Lung (tissue), 12 donors: ENCODE data around the gene TOM1L1. TPM values are rescaled to one million over a fixed set of nuclear protein-coding genes. Genes with fewer than 3 reads are reported as not detected.

Experiments used
- ATAC-seq: fragments of 200-7000 bp; cut with Tn5 transposase; one replicate; pipeline ENCODE4 v1.9.1; 2020; ENCODE audit warnings: moderate number of reproducible peaks; ENCODE audit not compliant: insufficient read depth, low FRiP score
- DNase-seq, 3 donors: peaks; one replicate each; pipeline ENCODE4 v3.0.0-alpha.2; 2013 to 2017
- H3K27ac ChIP-seq, 2 donors: one replicate each; pipeline ENCODE4 v1.5.1; 2013; ENCODE audit warnings: mild to moderate bottlenecking in 2 of 2, moderate library complexity in 2 of 2, control low read depth in 1 of 2, inconsistent platforms in 1 of 2, low read depth in 1 of 2, low read length in 1 of 2
- H3K27me3 ChIP-seq, 3 donors: one replicate each; pipeline ENCODE4 v1.5.1; 2013; ENCODE audit warnings: low read length in 2 of 3; ENCODE audit not compliant: control insufficient read depth in 3 of 3, insufficient read depth in 3 of 3
- H3K36me3 ChIP-seq, 4 donors: one replicate each; pipeline ENCODE4 v1.5.1; 2013; ENCODE audit warnings: low read length in 4 of 4, mild to moderate bottlenecking in 1 of 4, moderate library complexity in 1 of 4; ENCODE audit not compliant: control insufficient read depth in 4 of 4, insufficient read depth in 4 of 4
- H3K4me1 ChIP-seq, 5 donors: one replicate each; pipeline ENCODE4 v1.5.1; 2013; ENCODE audit warnings: low read length in 5 of 5, mild to moderate bottlenecking in 2 of 5, moderate library complexity in 1 of 5; ENCODE audit not compliant: control insufficient read depth in 5 of 5, insufficient read depth in 5 of 5
- H3K4me3 ChIP-seq: one replicate; pipeline ENCODE4 v1.5.1; 2013; ENCODE audit warnings: mild to moderate bottlenecking, control low read depth, moderate library complexity
- H3K9ac ChIP-seq, 2 donors: one replicate each; pipeline ENCODE4 v1.5.1; 2013; ENCODE audit warnings: low read length in 2 of 2, control low read depth in 1 of 2; ENCODE audit not compliant: insufficient read depth in 1 of 2
- H3K9me3 ChIP-seq, 4 donors: one replicate each; pipeline ENCODE4 v1.5.1; 2013; ENCODE audit warnings: low read length in 3 of 4, mild to moderate bottlenecking in 1 of 4, moderate library complexity in 1 of 4; ENCODE audit not compliant: control insufficient read depth in 4 of 4, insufficient read depth in 3 of 4
- CTCF ChIP-seq: IDR thresholded peaks from 2 replicates; pipeline ENCODE4 v1.5.1; 2012; ENCODE audit warnings: mild to moderate bottlenecking; ENCODE audit errors: control extremely low read depth, extremely low read depth
- WGBS, 2 donors: extraction: QIAGEN DNeasy Blood & Tissue Kit; methylation state at CpG; one replicate each; pipeline ENCODE4 v1.1.7; 2013; 5-methylcytosine and 5-hydroxymethylcytosine counted together
- polyA plus RNA-seq, 2 donors: library from polyadenylated mRNA; stranded (reverse); fragments of 200-250 nt; gene quantifications; one replicate each; pipeline ENCODE4 v1.2.1, GENCODE V29; 2013
- total RNA-seq, 2 donors: library from RNA; depleted of rRNA in 1 of 2; stranded (reverse); fragments of >200 nt in 1 of 2; gene quantifications; one replicate each; pipeline ENCODE4 v1.2.1, GENCODE V29; 2014 to 2021
- donor health status: control.
- donor health status: control.
- donor health status: Bipolar disorder and iron deficiency.
- donor health status: healthy.
- donor health status: DM: yes; HTN: yes; CAD: no.

The TOM1L1 gene
- total and polyA plus RNA-seq, 4 donors = 12.2 to 39.1 (median 28.1) TPM

- peaks cover 0 to 2% (median 0%) of the 10 kb centered on the region in 4 donors for H3K36me3 ChIP-seq
- DNase-seq (no peak), ATAC-seq (no peak)
- no peak overlapping the region for H3K27ac ChIP-seq
- no peak for TF ChIP-seq CTCF
- H3K4me1 ChIP-seq = no peaks in the 10 kb centered on the region
- H3K4me3 ChIP-seq = no peak overlapping the region
- no peaks in the 10 kb centered on the region for H3K9me3 ChIP-seq
- H3K9ac ChIP-seq = no peak overlapping the region
- WGBS, 2 donors = 78 to 84% methylated on average over 3 of the region's 3 CpGs
- H3K27me3 ChIP-seq = no peaks in the 10 kb centered on the region
Measured at GRCh38 chr17:54927525-54927924, 26.9 kb downstream of the TOM1L1 start.

- no peaks in the 10 kb centered on the region for H3K9me3 ChIP-seq
- TF ChIP-seq CTCF = no peak
- no peak overlapping the region for H3K9ac ChIP-seq
- WGBS, 2 donors = 100% methylated on average over 1 of the region's 1 CpG
- no peaks in the 10 kb centered on the region for H3K27me3 ChIP-seq
- no peak for DNase-seq
- H3K4me1 ChIP-seq = no peaks in the 10 kb centered on the region
- H3K27ac ChIP-seq = no peak overlapping the region
- ATAC-seq = no peak
- no peak overlapping the region for H3K4me3 ChIP-seq
- H3K36me3 ChIP-seq = peaks cover 0 to 8% (median 3%) of the 10 kb centered on the region in 4 donors
Measured at GRCh38 chr17:54932711-54933110, 32.1 kb downstream of the TOM1L1 start.

GRCh38 chr17:54933921-54934320 lies 33.3 kb downstream of the TOM1L1 start:
- H3K36me3 ChIP-seq = peaks cover 0 to 8% (median 3%) of the 10 kb centered on the region in 4 donors
- no peaks in the 10 kb centered on the region for H3K27me3 ChIP-seq
- no peak for TF ChIP-seq CTCF
- H3K4me1 ChIP-seq = no peaks in the 10 kb centered on the region
- H3K9ac ChIP-seq = no peak overlapping the region
- DNase-seq (no peak), ATAC-seq (no peak)
- H3K27ac ChIP-seq = no peak overlapping the region
- 92 to 93% methylated on average over 3 of the region's 3 CpGs for WGBS, 2 donors
- no peaks in the 10 kb centered on the region for H3K9me3 ChIP-seq
- H3K4me3 ChIP-seq = no peak overlapping the region

GRCh38 chr17:54935471-54935870 lies 34.8 kb downstream of the TOM1L1 start:
- no peaks in the 10 kb centered on the region for H3K4me1 ChIP-seq
- no peak overlapping the region for H3K4me3 ChIP-seq
- H3K9ac ChIP-seq = no peak overlapping the region
- no peak for ATAC-seq
- H3K27me3 ChIP-seq = no peaks in the 10 kb centered on the region
- no peak for DNase-seq
- H3K9me3 ChIP-seq = no peaks in the 10 kb centered on the region
- 91 to 94% methylated on average over 5 of the region's 5 CpGs for WGBS, 2 donors
- TF ChIP-seq CTCF = no peak
- no peak overlapping the region for H3K27ac ChIP-seq
- peaks cover 0 to 10% (median 4%) of the 10 kb centered on the region in 4 donors for H3K36me3 ChIP-seq
